Stimulated activated CD4-positive, alpha-beta T cell treated with anti-CD3 and anti-CD28 coated beads, Interleukin-4, amount 100 ng/mL, for 48 hours (primary cell): Measurements from ENCODE around the gene DNPEP.
"Not testable (repeated sequence)": the region's sequence is repeated elsewhere in the genome, so short reads cannot be mapped to it uniquely, and the experiment has no call there.

Experiments used
- DNase-seq, 2 donors: peaks; one replicate each; pipeline ENCODE4 v3.0.0-alpha.2; 2020; ENCODE audit warnings: low read depth in 2 of 2

The DNPEP gene

GRCh38 chr2:219401606-219402005, 13.9 kb upstream of the DNPEP start:
- no peak for DNase-seq

- DNase-seq = no peak
Measured at GRCh38 chr2:219400562-219400961, 12.8 kb upstream of the DNPEP start.

- no peak for DNase-seq
Measured at GRCh38 chr2:219399716-219400478, 12.2 kb upstream of the DNPEP start.

- no peak for DNase-seq
Measured at GRCh38 chr2:219398721-219399363, 11.1 kb upstream of the DNPEP start.

- DNase-seq = no peak
Measured at GRCh38 chr2:219396863-219397457, 9.2 kb upstream of the DNPEP start.

GRCh38 chr2:219395609-219396008, 7.9 kb upstream of the DNPEP start:
- no peak for DNase-seq

GRCh38 chr2:219395056-219395455, 7.3 kb upstream of the DNPEP start:
- DNase-seq = not testable (repeated sequence)

- DNase-seq = no peak
Measured at GRCh38 chr2:219392754-219393153, 5.0 kb upstream of the DNPEP start.

- no peak for DNase-seq
Measured at GRCh38 chr2:219388907-219389156, 1.1 kb upstream of the DNPEP start.

GRCh38 chr2:219388121-219388906, 602 bp upstream of the DNPEP start:
- peak; percentile 99 for DNase-seq

GRCh38 chr2:219386532-219387280, 1.0 kb downstream of the DNPEP start:
- DNase-seq = no peak

GRCh38 chr2:219385958-219386520, 1.7 kb downstream of the DNPEP start:
- no peak for DNase-seq

GRCh38 chr2:219384859-219385258, 2.9 kb downstream of the DNPEP start:
- DNase-seq = no peak

- no peak for DNase-seq
Measured at GRCh38 chr2:219384083-219384713, 3.5 kb downstream of the DNPEP start.

GRCh38 chr2:219381448-219381847, 6.3 kb downstream of the DNPEP start:
- DNase-seq = no peak

GRCh38 chr2:219380926-219381325, 6.8 kb downstream of the DNPEP start:
- DNase-seq = no peak

- no peak for DNase-seq
Measured at GRCh38 chr2:219378163-219378851, 9.4 kb downstream of the DNPEP start.

- DNase-seq = no peak
Measured at GRCh38 chr2:219369447-219369861, 18.3 kb downstream of the DNPEP start.

GRCh38 chr2:219368690-219369191, 19.0 kb downstream of the DNPEP start:
- no peak for DNase-seq

- no peak for DNase-seq
Measured at GRCh38 chr2:219362524-219363164, 25.1 kb downstream of the DNPEP start.
